NCI-H460 (cell line): Measurements from ENCODE around the gene SLC24A3. TPM values are rescaled to one million over a fixed set of nuclear protein-coding genes. Genes with fewer than 3 reads are reported as not detected.

Source experiments
- DNase-seq: peaks from one replicate; pipeline ENCODE4 v3.0.0-alpha.2; 2016; ENCODE audit warnings: low read depth; ENCODE audit errors: extremely low read depth
- total RNA-seq: library from RNA; depleted of rRNA; stranded (reverse); fragments of >200 nt; shearing (Covaris generic); gene quantifications from 2 replicates; pipeline ENCODE4 v1.2.3, GENCODE V29; 2014

The SLC24A3 gene
- total RNA-seq, 1 experiment from 2014 or later = 0.02 TPM

- DNase-seq = no peak
These were observed 167.8 kb downstream of the SLC24A3 start for GRCh38 chr20:19380211-19380610.

GRCh38 chr20:19381947-19382346 is 169.5 kb downstream of the SLC24A3 start:
- no peak for DNase-seq

GRCh38 chr20:19382386-19383340 is 170.2 kb downstream of the SLC24A3 start:
- DNase-seq = no peak

- DNase-seq = no peak
These were observed 172.5 kb downstream of the SLC24A3 start for GRCh38 chr20:19384940-19385339.

- no peak for DNase-seq
These were observed 174.8 kb downstream of the SLC24A3 start for GRCh38 chr20:19387251-19387650.

- no peak for DNase-seq
These were observed 180.1 kb downstream of the SLC24A3 start for GRCh38 chr20:19392344-19393130.

GRCh38 chr20:19396460-19397081 is 184.1 kb downstream of the SLC24A3 start:
- no peak for DNase-seq

- DNase-seq = no peak
These were observed 184.8 kb downstream of the SLC24A3 start for GRCh38 chr20:19397226-19397625.

GRCh38 chr20:19397666-19398065 is 185.2 kb downstream of the SLC24A3 start:
- no peak for DNase-seq

- no peak for DNase-seq
These were observed 188.7 kb downstream of the SLC24A3 start for GRCh38 chr20:19401096-19401495.

- DNase-seq = no peak
These were observed 191.1 kb downstream of the SLC24A3 start for GRCh38 chr20:19403549-19403948.

GRCh38 chr20:19404826-19405225 is 192.4 kb downstream of the SLC24A3 start:
- no peak for DNase-seq

- no peak for DNase-seq
These were observed 193.5 kb downstream of the SLC24A3 start for GRCh38 chr20:19405958-19406357.

GRCh38 chr20:19406381-19406780 is 193.9 kb downstream of the SLC24A3 start:
- DNase-seq = no peak

GRCh38 chr20:19407196-19407595 is 194.8 kb downstream of the SLC24A3 start:
- DNase-seq = no peak

GRCh38 chr20:19407736-19408135 is 195.3 kb downstream of the SLC24A3 start:
- DNase-seq = no peak

- no peak for DNase-seq
These were observed 196.5 kb downstream of the SLC24A3 start for GRCh38 chr20:19408971-19409370.

GRCh38 chr20:19411811-19412210 is 199.4 kb downstream of the SLC24A3 start:
- no peak for DNase-seq

GRCh38 chr20:19412254-19412653 is 199.8 kb downstream of the SLC24A3 start:
- no peak for DNase-seq

GRCh38 chr20:19414600-19414999 is 202.2 kb downstream of the SLC24A3 start:
- DNase-seq = no peak

GRCh38 chr20:19415786-19416185 is 203.3 kb downstream of the SLC24A3 start:
- DNase-seq = no peak
